ENCODE measurements around the gene WIPF2. TPM values are rescaled to one million over a fixed set of nuclear protein-coding genes. Genes with fewer than 3 reads are reported as not detected.

The WIPF2 gene
- total RNA-seq, 1 experiment from 2014 or later, result 6.0 TPM

DNA sequence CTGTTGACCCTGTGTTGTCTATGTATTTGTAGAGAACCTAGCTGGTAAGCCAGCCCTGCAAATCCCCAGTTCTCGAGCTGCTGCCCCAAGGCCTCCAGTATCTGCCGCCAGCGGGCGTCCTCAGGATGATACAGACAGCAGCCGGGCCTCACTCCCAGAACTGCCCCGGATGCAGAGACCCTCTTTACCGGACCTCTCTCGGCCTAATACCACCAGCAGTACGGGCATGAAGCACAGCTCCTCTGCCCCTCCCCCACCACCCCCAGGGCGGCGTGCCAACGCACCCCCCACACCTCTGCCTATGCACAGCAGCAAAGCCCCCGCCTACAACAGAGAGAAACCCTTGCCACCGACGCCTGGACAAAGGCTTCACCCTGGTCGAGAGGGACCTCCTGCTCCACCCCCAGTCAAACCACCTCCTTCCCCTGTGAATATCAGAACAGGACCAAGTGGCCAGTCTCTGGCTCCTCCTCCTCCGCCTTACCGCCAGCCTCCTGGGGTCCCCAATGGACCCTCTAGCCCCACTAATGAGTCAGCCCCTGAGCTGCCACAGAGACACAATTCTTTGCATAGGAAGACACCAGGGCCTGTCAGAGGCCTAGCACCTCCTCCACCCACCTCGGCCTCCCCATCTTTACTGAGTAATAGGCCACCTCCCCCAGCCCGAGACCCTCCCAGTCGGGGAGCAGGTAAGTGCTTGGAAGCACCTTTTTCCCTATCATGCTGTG is 45.5 kb downstream of the WIPF2 start:
- Histone ChIP-seq H3K4me3 (ENCODE audit: low read length) (no peak overlapping the region), H3K4me1 (ENCODE audit: insufficient read depth, low read length) (no peaks in the 10 kb centered on the region), H3K27ac (ENCODE audit: low read length) (no peak overlapping the region), H3K36me3 (ENCODE audit: low read depth, low read length) (peaks cover 10% of the 10 kb centered on the region), H3K9me3 (ENCODE audit: low read length) (no peaks in the 10 kb centered on the region), H3K9ac (ENCODE audit: low read length) (no peak overlapping the region), H3K4me2 (ENCODE audit: low read length) (no peak overlapping the region), H3K9me2 (replicated peaks; ENCODE audit: low read length) (no peaks in the 10 kb centered on the region), H3K27me3 (ENCODE audit: low read length) (no peaks in the 10 kb centered on the region), H3K79me2 (ENCODE audit: low read length) (no peaks in the 10 kb centered on the region), H3F3A (ENCODE audit: low read length, unreplicated experiment) (no peaks in the 10 kb centered on the region), H4K20me1 (ENCODE audit: low read length) (no peaks in the 10 kb centered on the region), H2AFZ (ENCODE audit: low read length) (no peak overlapping the region)
- no peak for DNase-seq
- CTCF ChIA-PET, result no interaction called here
- ATAC-seq, result no peak
- BruUV-seq (replicated peaks), result no TSS peak
- POLR2A ChIA-PET (ENCODE audit: unreplicated experiment), result no interaction called here
- no peak for TF ChIP-seq EZH2phosphoT487 (IDR thresholded peaks at IDR 0.05; ENCODE audit: borderline replicate concordance, low read length)
- no peak for TF ChIP-seq EZH2 (IDR thresholded peaks at IDR 0.05; ENCODE audit: low read length, unreplicated experiment)
- TF ChIP-seq, protein P1, sequence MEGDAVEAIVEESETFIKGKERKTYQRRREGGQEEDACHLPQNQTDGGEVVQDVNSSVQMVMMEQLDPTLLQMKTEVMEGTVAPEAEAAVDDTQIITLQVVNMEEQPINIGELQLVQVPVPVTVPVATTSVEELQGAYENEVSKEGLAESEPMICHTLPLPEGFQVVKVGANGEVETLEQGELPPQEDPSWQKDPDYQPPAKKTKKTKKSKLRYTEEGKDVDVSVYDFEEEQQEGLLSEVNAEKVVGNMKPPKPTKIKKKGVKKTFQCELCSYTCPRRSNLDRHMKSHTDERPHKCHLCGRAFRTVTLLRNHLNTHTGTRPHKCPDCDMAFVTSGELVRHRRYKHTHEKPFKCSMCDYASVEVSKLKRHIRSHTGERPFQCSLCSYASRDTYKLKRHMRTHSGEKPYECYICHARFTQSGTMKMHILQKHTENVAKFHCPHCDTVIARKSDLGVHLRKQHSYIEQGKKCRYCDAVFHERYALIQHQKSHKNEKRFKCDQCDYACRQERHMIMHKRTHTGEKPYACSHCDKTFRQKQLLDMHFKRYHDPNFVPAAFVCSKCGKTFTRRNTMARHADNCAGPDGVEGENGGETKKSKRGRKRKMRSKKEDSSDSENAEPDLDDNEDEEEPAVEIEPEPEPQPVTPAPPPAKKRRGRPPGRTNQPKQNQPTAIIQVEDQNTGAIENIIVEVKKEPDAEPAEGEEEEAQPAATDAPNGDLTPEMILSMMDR (conservative IDR thresholded peaks at IDR 0.05; ENCODE audit: low read depth, low read length), result no peak
- intact Hi-C loops (cut with micrococcal nuclease), result no loop called here

- Histone ChIP-seq H2AFZ (ENCODE audit: low read length) (no peak overlapping the region), H3K9me3 (ENCODE audit: low read length) (no peaks in the 10 kb centered on the region), H3K4me1 (ENCODE audit: insufficient read depth, low read length) (no peaks in the 10 kb centered on the region), H3K9ac (ENCODE audit: low read length) (no peak overlapping the region), H3K27me3 (ENCODE audit: low read length) (no peaks in the 10 kb centered on the region), H3F3A (ENCODE audit: low read length, unreplicated experiment) (no peaks in the 10 kb centered on the region), H3K4me3 (ENCODE audit: low read length) (no peak overlapping the region), H3K27ac (ENCODE audit: low read length) (no peak overlapping the region), H3K79me2 (ENCODE audit: low read length) (no peaks in the 10 kb centered on the region), H3K36me3 (ENCODE audit: low read depth, low read length) (peaks cover 10% of the 10 kb centered on the region), H4K20me1 (ENCODE audit: low read length) (no peaks in the 10 kb centered on the region), H3K9me2 (replicated peaks; ENCODE audit: low read length) (no peaks in the 10 kb centered on the region), H3K4me2 (ENCODE audit: low read length) (no peak overlapping the region)
- BruUV-seq (replicated peaks), result no TSS peak
- intact Hi-C loops (cut with micrococcal nuclease), result no loop called here
- ChIA-PET CTCF (no interaction called here), POLR2A (ENCODE audit: unreplicated experiment) (no interaction called here)
- no peak for ATAC-seq
- TF ChIP-seq, protein P1 (conservative IDR thresholded peaks at IDR 0.05; ENCODE audit: low read depth, low read length), result no peak
- TF ChIP-seq EZH2phosphoT487 (IDR thresholded peaks at IDR 0.05; ENCODE audit: borderline replicate concordance, low read length), result no peak
- TF ChIP-seq EZH2 (IDR thresholded peaks at IDR 0.05; ENCODE audit: low read length, unreplicated experiment), result no peak
- DNase-seq, result no peak
Observed at GRCh38 chr17:40265337-40265736, 46.2 kb downstream of the WIPF2 start.

DNA sequence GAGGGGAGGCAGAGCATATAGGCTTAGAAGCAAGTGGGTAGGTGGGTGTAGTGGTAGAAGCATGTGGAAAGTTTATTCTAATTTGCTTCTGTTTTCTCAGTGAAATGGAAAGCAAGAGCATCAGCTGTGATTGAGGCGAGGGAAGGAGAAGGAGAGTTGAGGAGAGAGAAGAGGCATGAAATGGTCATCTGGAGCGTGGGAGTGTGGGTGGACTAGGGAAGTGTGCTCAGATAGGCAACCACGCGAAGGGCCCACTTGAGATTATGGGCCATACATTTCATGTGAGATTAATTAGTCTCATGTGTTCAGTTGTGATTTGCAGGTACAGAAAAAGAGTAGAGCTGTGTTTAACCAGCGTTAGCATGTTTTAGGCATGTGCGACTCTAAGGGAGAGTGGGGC is 47.8 kb downstream of the WIPF2 start:
- ChIA-PET CTCF (no interaction called here), POLR2A (ENCODE audit: unreplicated experiment) (no interaction called here)
- H3K9ac ChIP-seq (ENCODE audit: low read length), result no peak overlapping the region
- BruUV-seq (replicated peaks), result no TSS peak
- no peak overlapping the region for H2AFZ ChIP-seq (ENCODE audit: low read length)
- H3K4me1 ChIP-seq (ENCODE audit: insufficient read depth, low read length), result no peaks in the 10 kb centered on the region
- H3F3A ChIP-seq (ENCODE audit: low read length, unreplicated experiment), result no peaks in the 10 kb centered on the region
- H3K27ac ChIP-seq (ENCODE audit: low read length), result no peak overlapping the region
- no peaks in the 10 kb centered on the region for H3K79me2 ChIP-seq (ENCODE audit: low read length)
- H3K36me3 ChIP-seq (ENCODE audit: low read depth, low read length), result peaks cover 10% of the 10 kb centered on the region; the same call in 1 of the 2 replicates
- ATAC-seq (no peak), DNase-seq (no peak)
- H3K4me3 ChIP-seq (ENCODE audit: low read length), result no peak overlapping the region
- no peak overlapping the region for H3K4me2 ChIP-seq (ENCODE audit: low read length)
- no peaks in the 10 kb centered on the region for H4K20me1 ChIP-seq (ENCODE audit: low read length)
- no peaks in the 10 kb centered on the region for H3K9me2 ChIP-seq (replicated peaks; ENCODE audit: low read length)
- H3K27me3 ChIP-seq (ENCODE audit: low read length), result no peaks in the 10 kb centered on the region
- TF ChIP-seq EZH2phosphoT487 (IDR thresholded peaks at IDR 0.05; ENCODE audit: borderline replicate concordance, low read length) (no peak), EZH2 (IDR thresholded peaks at IDR 0.05; ENCODE audit: low read length, unreplicated experiment) (no peak)
- TF ChIP-seq, protein P1 (conservative IDR thresholded peaks at IDR 0.05; ENCODE audit: low read depth, low read length), result no peak
- H3K9me3 ChIP-seq (ENCODE audit: low read length), result no peaks in the 10 kb centered on the region
- intact Hi-C loops (cut with micrococcal nuclease), result no loop called here
